Tibial nerve (tissue), 3 donors: ENCODE measurements around the gene ROCK2.

Experiments
- CTCF ChIP-seq, 5 experiments: fragments of 200-600 bp in 3 of 5; fragments of 450-650 bp in 2 of 5; sonication (generic) in 3 of 5; IDR thresholded peaks; one replicate each; pipeline ENCODE4 v1.5.1; 2016 to 2019; ENCODE audit warnings: antibody characterized with exemption in 5 of 5, mild to moderate bottlenecking in 3 of 5, moderate library complexity in 2 of 5
- POLR2A ChIP-seq, 2 donors: fragments of 450-650 bp; IDR thresholded peaks; one replicate each; pipeline ENCODE4 v1.6.1; 2017; ENCODE audit warnings: antibody characterized with exemption in 2 of 2, mild to moderate bottlenecking in 2 of 2, moderate library complexity in 2 of 2

- no peak for TF ChIP-seq CTCF (IDR thresholded peaks at IDR 0.05)
- TF ChIP-seq POLR2A (IDR thresholded peaks at IDR 0.05) = no peak
These were observed 79.6 kb downstream of the ROCK2 start for GRCh38 chr2:11264818-11265217.
